ENCODE data around the gene ITGB3BP.
"Not testable (repeated sequence)": the region's sequence is repeated elsewhere in the genome, so short reads cannot be mapped to it uniquely, and the experiment has no call there.

Gene ITGB3BP, protein sequence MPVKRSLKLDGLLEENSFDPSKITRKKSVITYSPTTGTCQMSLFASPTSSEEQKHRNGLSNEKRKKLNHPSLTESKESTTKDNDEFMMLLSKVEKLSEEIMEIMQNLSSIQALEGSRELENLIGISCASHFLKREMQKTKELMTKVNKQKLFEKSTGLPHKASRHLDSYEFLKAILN

DNA sequence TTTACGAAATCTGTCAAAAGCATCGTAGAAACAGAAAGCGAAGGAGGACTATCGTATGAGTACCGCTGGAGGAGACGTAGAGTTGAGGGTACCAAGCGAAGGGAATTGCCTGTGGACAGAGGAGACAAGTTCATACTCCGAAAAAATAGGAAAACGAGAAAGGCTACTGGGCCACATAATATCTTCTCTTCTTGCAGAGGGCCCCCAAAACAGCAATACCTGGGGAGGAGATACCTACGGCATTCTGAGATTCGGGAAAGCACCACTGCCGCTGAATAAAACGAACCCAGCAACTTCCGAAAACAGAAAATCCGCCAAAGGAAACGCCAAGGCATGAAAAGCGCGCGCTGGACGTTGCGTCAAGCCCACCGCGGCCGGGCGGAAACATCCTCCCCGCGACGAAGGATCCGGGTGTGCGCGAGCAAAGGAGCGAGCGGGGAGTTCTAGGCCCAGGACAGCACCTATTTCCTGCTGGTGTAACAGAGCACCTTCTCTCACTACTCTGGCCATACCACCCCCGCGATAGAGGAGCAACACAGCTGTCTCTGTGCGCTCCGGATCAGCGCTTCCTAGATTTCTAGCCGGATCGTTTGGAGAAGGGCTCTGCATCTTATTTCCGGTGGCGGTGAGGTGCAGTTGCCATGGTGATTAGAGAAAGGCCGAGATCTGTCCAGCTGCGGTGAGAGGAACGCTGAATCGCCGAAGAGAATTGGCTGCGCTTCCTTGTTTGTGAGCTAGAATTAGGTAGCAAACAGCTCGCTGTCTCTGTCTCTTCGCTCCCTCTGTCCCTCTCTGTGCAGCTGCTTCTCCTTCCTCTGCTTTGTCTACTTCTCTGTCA, at the start of gene ITGB3BP, which contains the start of gene EFCAB7:
Gene ITGB3BP, minus strand, starts transcription at position 335 of the 838 bp plus-strand sequence. Its CDS starts 92 bp downstream, at position 243.
Gene EFCAB7, plus strand, starts transcription at position 635 of the 838 bp plus-strand sequence. CDS start 2,048 bp downstream, outside the sequence.
- in situ Hi-C loops (cut with MboI; ENCODE audit: low sequenced_read_pairs) = no loop called here

DNA sequence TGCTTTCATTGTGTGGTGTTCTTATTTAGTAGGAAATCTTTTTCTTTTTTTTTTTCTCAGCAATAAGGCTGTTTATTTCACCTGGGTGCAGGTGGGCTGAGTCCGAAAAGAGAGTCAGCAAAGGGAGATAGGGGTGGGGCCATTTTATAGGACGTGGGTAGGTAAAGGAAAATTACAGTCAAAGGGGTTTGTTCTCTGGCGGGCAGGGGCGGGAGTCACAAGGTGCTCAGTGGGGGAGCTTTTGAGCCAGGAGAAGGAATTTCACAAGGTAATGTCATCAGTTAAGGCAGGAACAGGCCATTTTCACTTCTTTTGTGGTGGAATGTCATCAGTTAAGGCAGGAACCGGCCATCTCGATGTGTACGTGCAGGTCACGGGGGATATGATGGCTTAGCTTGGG, 49.7 kb upstream of the ITGB3BP start:
- in situ Hi-C loops (cut with MboI; ENCODE audit: low sequenced_read_pairs) = not testable (repeated sequence)

DNA sequence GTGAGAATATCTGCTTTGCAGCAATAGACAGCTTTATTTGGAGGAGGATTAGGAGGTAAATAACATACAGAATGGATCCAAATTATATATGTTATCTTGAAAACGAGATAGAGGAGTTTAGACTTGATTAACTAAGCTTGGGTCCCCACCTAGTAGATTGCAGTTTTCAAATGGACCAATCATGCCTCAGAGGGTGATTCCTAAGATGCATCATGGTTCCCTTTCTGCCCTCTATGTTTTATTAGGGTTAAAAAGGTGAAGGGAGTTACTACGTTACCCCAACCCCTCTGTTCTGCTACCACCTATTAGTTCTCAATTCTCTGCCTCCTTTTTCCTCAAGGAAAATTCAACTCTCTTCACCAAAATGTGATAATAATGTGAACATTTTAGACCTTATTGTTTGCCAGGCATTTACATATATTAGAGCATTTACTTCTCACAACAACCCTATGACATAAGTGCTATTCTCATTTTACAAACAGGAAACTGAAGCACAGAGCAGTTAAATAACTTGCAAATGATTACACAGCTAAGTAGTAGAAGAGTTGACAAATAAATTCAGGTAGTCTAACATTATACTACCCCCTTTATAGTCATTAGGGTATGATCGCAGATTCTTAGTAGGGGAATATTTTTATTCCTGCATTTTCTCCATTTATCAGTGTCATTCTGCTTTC, 46.8 kb upstream of the ITGB3BP start:
- in situ Hi-C loops (cut with MboI; ENCODE audit: low sequenced_read_pairs) = no loop called here

DNA sequence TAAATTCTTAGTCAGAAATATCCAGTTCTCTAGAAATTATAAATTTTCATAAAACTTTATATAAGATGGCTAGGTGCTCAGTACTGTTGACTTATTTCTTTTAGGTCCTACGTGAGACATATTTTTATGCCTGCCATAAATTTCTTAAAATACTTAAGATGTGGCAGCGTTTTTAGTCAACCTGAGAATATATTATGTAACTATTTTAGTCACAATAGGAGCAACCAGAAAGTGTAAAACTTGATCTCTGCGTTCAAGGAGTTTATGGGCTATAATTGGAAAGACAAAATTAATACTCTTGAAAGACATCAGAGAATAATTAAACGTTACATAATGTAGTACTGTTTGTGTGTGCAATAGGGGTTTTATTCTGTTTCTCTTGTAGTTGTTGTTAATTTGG, 46.0 kb upstream of the ITGB3BP start:
- in situ Hi-C loops (cut with MboI; ENCODE audit: low sequenced_read_pairs) = no loop called here

DNA sequence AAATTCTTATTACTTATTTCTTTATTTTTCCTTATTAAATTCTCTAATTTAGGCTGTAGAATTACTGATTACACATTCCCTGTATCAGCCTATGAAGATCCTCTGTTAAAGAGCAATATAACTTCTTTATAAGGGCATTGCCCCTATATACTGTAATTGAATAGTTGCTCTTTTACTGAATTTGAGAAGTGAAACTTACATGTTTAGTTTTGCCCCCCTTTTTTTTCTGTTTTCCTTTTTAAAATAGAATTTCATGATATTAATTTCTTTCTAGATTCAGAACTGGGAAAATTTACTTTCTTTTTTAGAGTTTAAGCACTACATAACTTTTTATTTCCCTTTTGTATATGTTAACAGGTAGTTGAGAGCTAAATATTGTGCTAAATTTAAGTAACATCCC, 40.7 kb upstream of the ITGB3BP start:
- in situ Hi-C loops (cut with MboI; ENCODE audit: low sequenced_read_pairs) = no loop called here

DNA sequence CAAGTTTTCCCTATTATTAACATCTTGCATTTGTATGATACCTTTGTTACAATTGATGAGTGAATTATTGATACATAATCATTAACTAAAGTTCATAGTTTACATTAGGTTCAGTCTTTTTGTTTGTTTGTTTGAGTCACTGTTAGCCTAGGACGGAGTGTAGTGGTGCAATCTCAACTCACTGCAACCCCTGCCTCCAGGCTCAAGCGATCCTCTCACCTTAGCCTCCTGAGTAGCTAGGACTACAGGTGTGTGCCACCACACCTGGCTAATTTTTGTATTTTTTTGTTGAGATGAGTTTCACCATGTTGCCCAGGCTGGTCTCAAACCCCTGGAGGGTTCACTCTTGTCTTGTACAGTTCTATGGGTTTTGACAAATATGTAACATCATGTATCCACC, 36.3 kb upstream of the ITGB3BP start:
- in situ Hi-C loops (cut with MboI; ENCODE audit: low sequenced_read_pairs) = no loop called here

DNA sequence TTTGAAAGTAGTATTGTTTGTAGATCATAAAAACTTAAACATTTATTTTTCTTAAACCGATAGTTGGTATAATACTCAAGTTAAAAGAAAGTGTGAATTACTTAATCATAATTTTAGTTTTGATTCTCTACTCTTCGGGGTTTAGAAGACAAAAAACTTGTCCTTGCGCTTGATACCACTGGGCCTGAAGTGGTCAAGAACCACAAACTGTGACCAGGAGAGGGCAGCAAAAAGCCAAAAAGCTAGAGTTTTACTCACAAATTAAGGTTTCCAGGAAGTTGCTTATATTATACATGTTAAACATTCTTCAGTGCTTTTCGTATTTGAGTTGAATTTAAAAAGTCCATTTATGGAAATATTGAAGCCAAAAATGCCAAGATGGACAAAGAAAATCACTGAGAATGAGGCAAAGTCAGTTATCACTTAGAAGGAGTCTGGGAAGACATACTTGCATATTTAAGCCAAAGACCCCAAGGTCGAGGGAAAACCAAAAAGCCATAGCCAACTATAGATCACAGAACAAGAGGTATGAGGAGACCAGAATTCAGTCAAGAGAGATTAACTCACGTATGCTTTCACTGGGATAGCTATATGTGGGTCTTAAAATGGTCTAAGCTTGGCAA, 34.5 kb upstream of the ITGB3BP start:
- in situ Hi-C loops (cut with MboI; ENCODE audit: low sequenced_read_pairs) = no loop called here

DNA sequence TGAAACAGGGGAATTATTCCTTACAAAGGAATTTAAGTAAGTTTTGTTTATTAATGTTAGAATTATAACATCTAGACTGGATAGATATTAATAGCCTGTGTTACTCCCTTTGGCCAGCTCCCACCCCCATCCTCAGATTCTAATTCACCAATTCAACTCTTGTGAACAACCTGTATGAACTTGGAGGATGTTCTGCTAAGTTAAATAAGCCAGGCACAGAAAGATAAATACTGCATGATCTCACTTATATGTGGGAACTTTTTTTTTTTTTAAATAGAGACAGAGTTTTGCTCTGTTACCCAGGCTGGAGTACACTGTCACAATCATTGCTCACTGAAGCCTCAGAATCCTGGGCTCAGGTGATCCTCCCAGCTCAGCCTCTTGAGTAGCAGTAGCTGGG, 32.5 kb upstream of the ITGB3BP start:
- in situ Hi-C loops (cut with MboI; ENCODE audit: low sequenced_read_pairs) = no loop called here

DNA sequence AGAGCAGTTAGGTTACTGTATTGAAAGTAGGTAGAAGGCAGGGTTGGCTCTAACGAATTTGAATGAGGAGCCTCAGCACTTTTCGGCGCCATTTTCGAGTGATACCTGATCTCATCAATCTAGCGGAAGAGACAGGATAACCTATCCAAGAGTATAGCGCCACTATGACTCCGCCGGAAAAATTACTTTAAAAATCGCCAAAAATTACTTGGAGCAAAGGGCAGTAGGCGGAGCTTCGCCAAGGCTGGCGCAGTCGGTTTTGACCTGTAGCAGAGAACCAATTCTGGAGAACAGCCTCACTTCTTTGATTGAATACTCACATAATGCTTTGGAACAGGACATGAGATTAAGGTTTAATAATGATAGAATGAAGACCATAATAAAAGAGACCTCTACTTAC, 25.9 kb upstream of the ITGB3BP start:
- in situ Hi-C loops (cut with MboI; ENCODE audit: low sequenced_read_pairs) = no loop called here

DNA sequence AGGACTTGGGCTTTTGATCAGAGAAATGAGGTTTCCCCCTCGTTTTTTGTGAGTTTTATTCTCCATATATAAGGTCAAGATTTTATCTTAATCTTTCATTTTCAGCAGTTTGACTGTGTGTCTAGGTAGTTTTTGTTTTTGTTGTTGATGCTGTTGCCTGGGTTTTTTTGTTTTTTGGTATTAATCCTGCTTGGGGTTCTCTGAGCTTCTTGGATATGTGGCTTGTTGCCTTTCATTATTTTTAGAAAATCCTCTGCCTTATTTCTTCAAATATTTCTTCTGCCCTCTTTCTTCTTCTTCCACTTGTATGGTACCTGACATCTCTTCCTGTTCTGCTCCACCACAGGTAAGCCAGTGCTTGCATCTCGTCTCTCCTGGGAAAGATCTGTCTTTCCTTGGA, 25.3 kb upstream of the ITGB3BP start:
- in situ Hi-C loops (cut with MboI; ENCODE audit: low sequenced_read_pairs) = no loop called here

DNA sequence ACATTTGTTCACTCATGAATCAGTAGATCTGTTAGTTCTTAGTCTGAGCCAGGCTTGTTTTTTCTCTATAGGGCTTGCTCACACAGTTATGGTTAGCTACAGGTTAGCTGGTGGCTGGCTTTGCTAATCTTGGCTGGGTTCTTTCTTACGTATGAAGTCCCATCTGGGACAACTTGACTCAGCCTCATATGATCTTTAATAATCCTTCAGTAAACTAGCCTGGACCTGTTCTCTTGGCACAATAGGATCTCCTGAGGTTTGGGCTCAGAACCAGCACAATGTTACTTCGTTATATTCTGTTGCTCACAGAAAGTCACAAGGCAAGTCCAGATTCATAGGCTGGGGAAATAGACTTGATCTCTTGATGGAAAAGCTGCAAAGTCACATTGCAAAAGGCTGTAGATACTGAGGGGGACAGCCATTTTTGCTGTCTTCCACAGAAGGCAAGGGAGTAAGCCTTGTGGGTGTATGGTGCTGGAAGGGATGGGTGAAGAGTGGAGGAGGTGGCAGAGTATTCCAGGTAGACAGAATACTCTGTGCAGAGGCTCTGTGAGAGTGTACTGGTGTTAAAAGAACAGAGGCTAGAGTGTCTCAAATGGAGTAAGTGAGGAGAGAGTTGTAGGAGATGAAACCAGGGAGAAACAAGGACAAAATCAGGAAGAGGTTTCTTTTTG, 24.7 kb upstream of the ITGB3BP start:
- in situ Hi-C loops (cut with MboI; ENCODE audit: low sequenced_read_pairs) = no loop called here

DNA sequence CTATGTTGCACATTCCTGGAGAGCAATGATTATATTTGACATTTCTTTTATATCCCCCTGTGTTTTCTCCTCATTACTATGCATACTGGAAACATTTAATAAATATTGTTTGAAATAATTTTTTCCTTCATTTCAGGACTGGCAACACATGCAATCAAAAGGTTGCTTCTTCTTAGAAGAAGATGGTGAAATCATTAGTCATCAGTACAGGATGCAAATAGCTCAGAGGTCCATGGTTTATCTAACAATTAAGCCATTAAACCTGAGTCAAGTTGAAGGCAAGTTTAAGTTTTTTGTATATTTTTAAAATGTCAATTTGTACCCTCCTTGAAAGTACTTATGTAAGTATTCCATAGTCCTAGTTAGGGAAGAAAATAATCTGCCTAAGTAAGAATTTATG, 22.8 kb upstream of the ITGB3BP start:
- in situ Hi-C loops (cut with MboI; ENCODE audit: low sequenced_read_pairs) = no loop called here

DNA sequence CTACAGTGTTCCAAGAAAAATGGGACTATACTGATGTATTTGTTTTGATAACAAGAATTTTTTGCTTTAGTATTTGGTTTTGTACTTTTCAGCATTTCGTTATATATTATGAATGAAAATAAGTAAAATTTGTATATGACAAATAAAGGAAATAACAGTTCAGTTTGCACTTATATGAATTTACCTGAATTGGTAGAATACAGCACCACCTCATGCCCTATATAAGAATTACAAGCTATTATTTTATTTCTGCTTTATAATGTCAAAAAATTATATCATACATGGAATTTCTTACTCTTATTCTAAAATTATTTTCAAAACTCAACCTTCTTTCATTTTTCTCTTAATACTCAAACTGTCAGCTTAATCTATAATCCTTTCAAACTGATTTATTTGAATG, 14.9 kb upstream of the ITGB3BP start:
- in situ Hi-C loops (cut with MboI; ENCODE audit: low sequenced_read_pairs) = no loop called here

DNA sequence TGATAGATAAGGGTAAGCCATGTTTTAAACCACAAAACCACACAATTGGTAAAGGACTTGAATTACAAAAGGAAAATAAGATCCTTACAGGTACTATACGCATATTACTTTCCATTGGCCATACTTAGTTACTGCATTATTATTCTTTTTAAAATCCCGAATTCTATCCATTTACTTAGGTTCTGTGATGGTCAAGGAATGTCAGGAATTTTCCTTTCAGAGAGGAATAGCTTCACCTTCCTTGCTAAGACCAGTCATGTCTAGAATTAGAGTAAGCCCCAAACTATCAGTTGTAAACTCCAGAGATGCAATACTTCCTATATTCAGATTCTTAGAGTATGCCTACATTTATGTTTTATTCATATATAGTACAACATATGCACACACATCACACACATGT, 14.0 kb upstream of the ITGB3BP start:
- in situ Hi-C loops (cut with MboI; ENCODE audit: low sequenced_read_pairs) = no loop called here

DNA sequence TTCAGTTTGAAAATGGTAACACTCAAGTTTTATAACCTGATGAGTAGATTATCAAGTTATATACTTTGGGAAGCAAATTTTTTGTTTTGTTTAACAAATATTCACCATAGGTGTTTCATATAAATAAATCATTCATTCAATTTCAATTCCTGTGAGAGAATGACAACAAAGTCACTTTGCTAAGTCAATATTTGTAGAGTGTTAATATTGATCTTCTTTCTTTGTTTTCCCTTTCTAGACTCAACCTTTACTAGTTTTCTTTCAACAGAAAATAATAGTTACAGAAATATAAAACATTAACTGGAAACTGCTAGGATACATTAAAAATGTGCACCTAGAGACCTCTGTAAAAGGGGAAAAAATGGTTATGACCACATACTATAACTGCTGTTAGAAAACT, 11.4 kb upstream of the ITGB3BP start:
- in situ Hi-C loops (cut with MboI; ENCODE audit: low sequenced_read_pairs) = no loop called here

DNA sequence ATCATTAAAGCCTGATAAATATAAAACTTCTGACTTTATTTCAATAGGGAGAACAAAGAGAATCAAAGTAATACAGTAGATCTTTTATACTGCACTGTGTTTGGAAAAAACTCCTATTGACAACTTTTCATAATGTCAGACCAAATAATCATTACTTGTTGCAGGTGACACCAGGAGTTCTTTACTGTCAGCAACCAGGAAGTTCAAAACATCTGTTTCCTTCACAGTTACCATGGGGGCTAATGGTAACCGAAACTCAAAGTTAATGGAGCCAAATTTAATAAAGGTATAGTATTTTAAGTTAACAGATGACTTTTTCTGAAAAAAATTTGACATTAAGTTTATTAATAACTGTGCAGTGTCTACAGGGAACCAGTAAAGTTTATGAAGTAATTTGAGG, 10.9 kb upstream of the ITGB3BP start:
- in situ Hi-C loops (cut with MboI; ENCODE audit: low sequenced_read_pairs) = no loop called here

DNA sequence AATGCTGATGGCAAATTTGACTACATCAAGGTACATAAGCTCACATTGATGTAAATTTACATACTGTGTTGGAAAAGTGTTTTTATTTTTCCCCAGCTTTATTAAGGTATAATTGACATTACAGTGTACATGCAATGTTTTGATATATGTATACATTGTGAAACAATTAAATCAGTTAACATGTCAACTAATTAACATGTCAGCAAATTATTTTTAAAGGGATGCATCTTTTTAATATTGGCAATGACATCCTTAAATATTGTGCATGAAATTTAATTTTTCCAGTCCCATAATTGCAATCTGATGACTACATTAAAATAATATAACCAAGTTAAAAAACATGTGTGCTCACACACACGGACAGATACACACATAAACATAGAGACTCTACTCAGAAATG, 9.7 kb upstream of the ITGB3BP start:
- in situ Hi-C loops (cut with MboI; ENCODE audit: low sequenced_read_pairs) = no loop called here

DNA sequence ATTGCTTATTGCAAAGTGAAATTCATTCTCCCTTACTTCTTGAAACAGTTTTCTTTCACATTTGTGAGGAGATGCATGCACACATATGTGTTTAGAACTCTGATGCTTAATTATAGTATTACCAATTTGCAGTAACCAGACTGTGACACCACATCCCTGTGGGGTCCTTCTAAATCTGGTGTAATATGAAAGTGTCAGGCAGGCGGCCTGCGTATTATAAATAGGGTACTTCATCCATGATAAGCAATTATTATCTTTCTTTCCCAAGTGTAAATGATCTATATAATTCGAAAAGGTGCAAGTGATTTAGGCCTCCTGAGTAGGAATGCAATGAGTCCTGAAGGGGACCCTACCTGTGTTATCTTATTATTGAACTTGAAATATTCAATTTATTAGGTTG, 1.2 kb upstream of the ITGB3BP start:
- in situ Hi-C loops (cut with MboI; ENCODE audit: low sequenced_read_pairs) = no loop called here

DNA sequence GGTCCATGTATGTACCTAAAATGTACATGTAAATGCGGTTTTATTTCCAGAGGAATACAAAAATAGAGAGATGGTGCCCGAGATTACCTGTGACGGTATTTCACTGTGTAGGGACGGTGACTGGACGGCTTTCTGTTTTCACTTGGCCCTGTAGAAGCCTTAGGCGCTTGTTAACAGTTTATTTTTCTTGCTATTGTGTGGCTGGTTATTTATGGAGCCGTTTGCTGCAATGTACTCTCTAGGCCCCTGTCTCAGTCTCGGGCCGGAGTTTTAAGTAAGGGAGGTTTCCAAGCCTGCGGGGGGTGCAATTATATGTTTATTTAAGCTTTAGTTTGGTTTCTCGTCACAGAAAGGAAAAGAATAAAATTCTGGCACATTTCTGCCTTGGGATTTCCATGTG, 713 bp upstream of the ITGB3BP start:
- in situ Hi-C loops (cut with MboI; ENCODE audit: low sequenced_read_pairs) = no loop called here

DNA sequence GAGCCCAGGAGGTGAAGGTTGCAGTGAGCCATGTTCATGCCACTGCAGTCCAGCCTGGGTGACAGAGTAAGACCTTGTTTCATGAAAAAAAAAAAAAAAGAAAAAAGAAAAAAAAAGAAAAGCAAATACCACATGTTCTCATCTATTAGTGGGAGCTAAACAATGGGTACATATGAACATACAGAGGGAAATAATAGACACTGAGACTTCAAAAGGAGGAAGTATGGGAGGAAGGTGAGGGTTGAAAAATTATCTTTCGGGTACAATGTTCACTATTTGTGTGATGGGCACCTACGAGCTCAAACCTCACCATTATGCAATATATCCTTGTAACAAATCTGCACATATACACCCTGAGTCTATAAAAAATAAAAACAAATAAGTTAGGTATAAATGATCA, 6.4 kb downstream of the ITGB3BP start:
- in situ Hi-C loops (cut with MboI; ENCODE audit: low sequenced_read_pairs) = no loop called here

DNA sequence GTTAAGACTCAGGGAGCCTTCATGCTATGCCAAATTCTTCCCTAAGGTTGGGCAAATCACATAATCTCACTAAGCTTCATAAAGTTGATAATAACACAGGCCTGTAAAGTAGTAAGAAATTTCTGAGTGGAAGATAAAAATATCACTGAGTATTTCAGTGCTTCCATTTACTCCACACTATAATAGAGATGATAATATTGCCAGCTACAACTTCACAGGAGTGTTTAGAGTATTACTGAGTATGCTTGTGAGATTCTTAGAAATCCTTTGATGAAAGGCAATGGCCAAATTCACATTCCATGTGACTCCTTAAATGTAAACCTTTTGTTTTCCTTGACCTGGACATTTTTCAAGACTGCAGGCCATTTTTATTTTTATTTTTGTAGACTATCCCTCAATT, 10.4 kb downstream of the ITGB3BP start:
- in situ Hi-C loops (cut with MboI; ENCODE audit: low sequenced_read_pairs) = no loop called here

All from hTERT RPE-1 (cell line).